HG02885 (cell line): Measurements from ENCODE around the gene KCTD18.
A peak's percentile ranks its signal among the peaks of the same experiment; 100 is the strongest.

Source experiments
- ATAC-seq: cut with Tn5 transposase; IDR thresholded peaks from one replicate; pipeline ENCODE4 v1.9.1; 2021; ENCODE audit warnings: mild to moderate bottlenecking; ENCODE audit not compliant: unreplicated experiment, poor library complexity

The KCTD18 gene

GRCh38 chr2:200459101-200459500 is 50.8 kb downstream of the KCTD18 start:
- ATAC-seq = no peak

- no peak for ATAC-seq
These were observed 53.3 kb downstream of the KCTD18 start for GRCh38 chr2:200456567-200456966.

- ATAC-seq = peak; percentile 50
These were observed 53.9 kb downstream of the KCTD18 start for GRCh38 chr2:200455958-200456421.

- peak; percentile 83 for ATAC-seq
These were observed 54.7 kb downstream of the KCTD18 start for GRCh38 chr2:200454927-200455801.

- no peak for ATAC-seq
These were observed 55.9 kb downstream of the KCTD18 start for GRCh38 chr2:200453853-200454534.

- no peak for ATAC-seq
These were observed 56.6 kb downstream of the KCTD18 start for GRCh38 chr2:200453142-200453852.

- ATAC-seq = no peak
These were observed 57.5 kb downstream of the KCTD18 start for GRCh38 chr2:200452377-200452776.

- no peak for ATAC-seq
These were observed 58.4 kb downstream of the KCTD18 start for GRCh38 chr2:200451511-200451910.

- no peak for ATAC-seq
These were observed 59.6 kb downstream of the KCTD18 start for GRCh38 chr2:200450288-200450687.

- peak; percentile 37 for ATAC-seq
These were observed 60.7 kb downstream of the KCTD18 start for GRCh38 chr2:200449149-200449548.

- ATAC-seq = no peak
These were observed 61.4 kb downstream of the KCTD18 start for GRCh38 chr2:200448455-200448854.

- no peak for ATAC-seq
These were observed 62.6 kb downstream of the KCTD18 start for GRCh38 chr2:200447139-200447855.

GRCh38 chr2:200446612-200447011 is 63.3 kb downstream of the KCTD18 start:
- ATAC-seq = no peak

GRCh38 chr2:200445284-200445683 is 64.6 kb downstream of the KCTD18 start:
- ATAC-seq = no peak

- ATAC-seq = no peak
These were observed 65.3 kb downstream of the KCTD18 start for GRCh38 chr2:200444530-200444929.

GRCh38 chr2:200443916-200444315 is 66.0 kb downstream of the KCTD18 start:
- ATAC-seq = no peak

GRCh38 chr2:200443376-200443775 is 66.5 kb downstream of the KCTD18 start:
- ATAC-seq = no peak

- no peak for ATAC-seq
These were observed 67.4 kb downstream of the KCTD18 start for GRCh38 chr2:200442471-200442870.

GRCh38 chr2:200439981-200440380 is 69.9 kb downstream of the KCTD18 start:
- ATAC-seq = no peak
